PC-9 (cell line): ENCODE results near the gene GNE.

Experiments
- EZH2 ChIP-seq: fragments of 200-600 bp; sonication (generic); IDR thresholded peaks from 2 replicates; pipeline ENCODE4 v1.8.0; 2017; ENCODE audit warnings: antibody characterized with exemption, low read depth
- TF ChIP-seq, protein P1 (sequence below): fragments of 200-600 bp; sonication (generic); conservative IDR thresholded peaks from 2 replicates; pipeline ENCODE4 v1.6.1; 2017; ENCODE audit warnings: mixed run types, antibody characterized with exemption, mild to moderate bottlenecking, moderate library complexity

DNA sequence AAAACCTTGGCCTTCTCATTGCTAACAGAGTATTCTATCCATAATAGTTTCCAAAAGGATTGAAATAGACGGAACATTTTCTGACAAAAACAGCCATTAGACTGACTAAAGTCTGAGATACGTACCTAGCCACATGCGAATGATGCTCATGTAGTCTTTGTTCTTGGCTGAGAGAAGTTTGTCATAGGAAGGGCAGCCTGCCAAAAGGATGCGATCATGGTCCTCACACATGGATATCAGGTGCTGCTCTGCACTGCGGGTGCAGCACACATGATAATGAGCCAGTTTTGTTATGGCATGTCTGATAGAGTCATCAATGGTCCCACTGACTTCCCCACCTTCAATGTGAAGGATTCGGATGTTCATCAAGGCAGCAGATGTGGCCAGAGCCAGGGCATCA, 12.3 kb downstream of the GNE start:
- TF ChIP-seq, protein P1, sequence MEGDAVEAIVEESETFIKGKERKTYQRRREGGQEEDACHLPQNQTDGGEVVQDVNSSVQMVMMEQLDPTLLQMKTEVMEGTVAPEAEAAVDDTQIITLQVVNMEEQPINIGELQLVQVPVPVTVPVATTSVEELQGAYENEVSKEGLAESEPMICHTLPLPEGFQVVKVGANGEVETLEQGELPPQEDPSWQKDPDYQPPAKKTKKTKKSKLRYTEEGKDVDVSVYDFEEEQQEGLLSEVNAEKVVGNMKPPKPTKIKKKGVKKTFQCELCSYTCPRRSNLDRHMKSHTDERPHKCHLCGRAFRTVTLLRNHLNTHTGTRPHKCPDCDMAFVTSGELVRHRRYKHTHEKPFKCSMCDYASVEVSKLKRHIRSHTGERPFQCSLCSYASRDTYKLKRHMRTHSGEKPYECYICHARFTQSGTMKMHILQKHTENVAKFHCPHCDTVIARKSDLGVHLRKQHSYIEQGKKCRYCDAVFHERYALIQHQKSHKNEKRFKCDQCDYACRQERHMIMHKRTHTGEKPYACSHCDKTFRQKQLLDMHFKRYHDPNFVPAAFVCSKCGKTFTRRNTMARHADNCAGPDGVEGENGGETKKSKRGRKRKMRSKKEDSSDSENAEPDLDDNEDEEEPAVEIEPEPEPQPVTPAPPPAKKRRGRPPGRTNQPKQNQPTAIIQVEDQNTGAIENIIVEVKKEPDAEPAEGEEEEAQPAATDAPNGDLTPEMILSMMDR: no peak
- no peak for TF ChIP-seq EZH2
